Neural crest cell (in vitro differentiated cells): Measurements from ENCODE around the gene PLCB3. TPM values are rescaled to one million over a fixed set of nuclear protein-coding genes. Genes with fewer than 3 reads are reported as not detected.

Experiments used
- DNase-seq: peaks from one replicate; pipeline ENCODE4 v3.0.0; 2021; ENCODE audit warnings: low read depth, mixed read lengths, low spot score
- H3K27ac Mint-ChIP-seq: one replicate; pipeline ENCODE4 v1.8.0; 2021; ENCODE audit warnings: mild to moderate bottlenecking, mixed read lengths; ENCODE audit not compliant: unreplicated experiment
- H3K27me3 Mint-ChIP-seq: 2 replicates; pipeline ENCODE4 v1.8.0; 2021; ENCODE audit warnings: low read depth, mild to moderate bottlenecking, mixed read lengths
- H3K36me3 Mint-ChIP-seq: 2 replicates; pipeline ENCODE4 v1.8.0; 2021; ENCODE audit warnings: low read depth, mild to moderate bottlenecking, mixed read lengths
- H3K4me1 Mint-ChIP-seq: 2 replicates; pipeline ENCODE4 v1.8.0; 2021; ENCODE audit warnings: mixed read lengths
- H3K4me3 Mint-ChIP-seq: one replicate; pipeline ENCODE4 v1.8.0; 2021; ENCODE audit warnings: mild to moderate bottlenecking, mixed read lengths
- H3K9me3 Mint-ChIP-seq: 2 replicates; pipeline ENCODE4 v1.8.0; 2021; ENCODE audit warnings: mixed read lengths
- total RNA-seq: library from RNA; stranded (reverse); gene quantifications from 2 replicates; pipeline ENCODE4 v1.2.1, GENCODE V29; 2021
- TF ChIP-seq, protein P1 (sequence below): fragments of 200-600 bp; sonication (generic); conservative IDR thresholded peaks from 2 replicates; pipeline ENCODE4 v1.5.0; 2021; ENCODE audit warnings: antibody characterized with exemption, mild to moderate bottlenecking

The PLCB3 gene
- total RNA-seq, 1 donor from 2014 or later, result 36.4 TPM

DNA sequence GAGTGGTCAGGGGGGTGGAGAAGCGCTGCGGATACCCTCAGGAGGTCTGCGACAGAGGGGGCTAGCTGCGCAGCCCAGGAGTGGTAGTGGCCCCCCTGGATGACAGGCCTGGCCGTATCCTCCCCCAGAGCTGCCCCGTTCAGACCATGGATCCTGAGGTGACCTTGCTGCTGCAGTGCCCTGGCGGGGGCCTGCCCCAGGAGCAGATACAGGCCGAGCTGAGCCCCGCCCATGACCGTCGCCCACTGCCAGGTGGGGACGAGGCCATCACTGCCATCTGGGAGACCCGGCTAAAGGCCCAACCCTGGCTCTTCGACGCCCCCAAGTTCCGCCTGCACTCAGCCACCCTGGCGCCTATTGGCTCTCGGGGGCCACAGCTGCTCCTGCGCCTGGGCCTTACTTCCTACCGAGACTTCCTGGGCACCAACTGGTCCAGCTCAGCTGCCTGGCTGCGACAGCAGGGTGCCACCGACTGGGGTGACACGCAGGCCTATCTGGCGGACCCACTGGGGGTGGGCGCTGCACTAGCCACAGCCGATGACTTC is 24.8 kb upstream of the PLCB3 start:
- TF ChIP-seq, protein P1, sequence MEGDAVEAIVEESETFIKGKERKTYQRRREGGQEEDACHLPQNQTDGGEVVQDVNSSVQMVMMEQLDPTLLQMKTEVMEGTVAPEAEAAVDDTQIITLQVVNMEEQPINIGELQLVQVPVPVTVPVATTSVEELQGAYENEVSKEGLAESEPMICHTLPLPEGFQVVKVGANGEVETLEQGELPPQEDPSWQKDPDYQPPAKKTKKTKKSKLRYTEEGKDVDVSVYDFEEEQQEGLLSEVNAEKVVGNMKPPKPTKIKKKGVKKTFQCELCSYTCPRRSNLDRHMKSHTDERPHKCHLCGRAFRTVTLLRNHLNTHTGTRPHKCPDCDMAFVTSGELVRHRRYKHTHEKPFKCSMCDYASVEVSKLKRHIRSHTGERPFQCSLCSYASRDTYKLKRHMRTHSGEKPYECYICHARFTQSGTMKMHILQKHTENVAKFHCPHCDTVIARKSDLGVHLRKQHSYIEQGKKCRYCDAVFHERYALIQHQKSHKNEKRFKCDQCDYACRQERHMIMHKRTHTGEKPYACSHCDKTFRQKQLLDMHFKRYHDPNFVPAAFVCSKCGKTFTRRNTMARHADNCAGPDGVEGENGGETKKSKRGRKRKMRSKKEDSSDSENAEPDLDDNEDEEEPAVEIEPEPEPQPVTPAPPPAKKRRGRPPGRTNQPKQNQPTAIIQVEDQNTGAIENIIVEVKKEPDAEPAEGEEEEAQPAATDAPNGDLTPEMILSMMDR, result no peak
- H3K9me3 Mint-ChIP-seq, result no peaks in the 10 kb centered on the region
- H3K4me1 Mint-ChIP-seq, result peaks cover 33% of the 10 kb centered on the region
- DNase-seq, result no peak
- H3K36me3 Mint-ChIP-seq, result no peaks in the 10 kb centered on the region
- H3K4me3 Mint-ChIP-seq, result peak overlapping the region; percentile 91
- H3K27ac Mint-ChIP-seq, result no peak overlapping the region
- H3K27me3 Mint-ChIP-seq, result no peaks in the 10 kb centered on the region

DNA sequence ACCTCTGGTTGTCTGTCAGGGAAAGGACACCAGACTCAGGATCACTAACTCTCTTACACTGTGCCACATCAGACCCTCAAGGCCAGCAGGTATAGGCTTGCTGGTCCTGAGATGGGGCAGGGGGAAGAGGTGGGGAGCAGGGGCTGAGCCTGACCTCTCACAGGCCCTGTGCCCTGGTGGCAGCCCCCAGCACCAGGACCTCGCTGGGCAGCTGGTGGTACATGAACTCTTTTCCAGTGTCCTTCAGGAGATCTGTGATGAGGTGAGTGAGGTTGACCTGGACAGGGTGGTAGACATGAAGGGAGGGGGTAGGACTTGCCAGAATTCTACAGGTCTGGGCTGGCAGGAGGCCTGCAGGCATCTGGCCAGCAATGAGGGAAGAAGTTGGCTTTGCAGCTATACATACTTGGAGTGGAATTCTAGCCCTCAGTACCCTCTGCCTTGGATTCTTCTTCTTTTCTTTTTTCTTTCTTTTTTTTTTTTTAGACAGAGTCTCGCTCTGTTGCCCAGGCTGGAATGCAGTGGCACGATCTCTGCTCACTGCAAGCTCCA is 23.8 kb upstream of the PLCB3 start:
- H3K4me1 Mint-ChIP-seq, result peaks cover 37% of the 10 kb centered on the region
- TF ChIP-seq, protein P1, result no peak
- H3K36me3 Mint-ChIP-seq, result no peaks in the 10 kb centered on the region
- H3K4me3 Mint-ChIP-seq, result peak overlapping the region; percentile 91
- H3K27ac Mint-ChIP-seq, result no peak overlapping the region
- no peaks in the 10 kb centered on the region for H3K27me3 Mint-ChIP-seq
- DNase-seq, result no peak
- no peaks in the 10 kb centered on the region for H3K9me3 Mint-ChIP-seq

DNA sequence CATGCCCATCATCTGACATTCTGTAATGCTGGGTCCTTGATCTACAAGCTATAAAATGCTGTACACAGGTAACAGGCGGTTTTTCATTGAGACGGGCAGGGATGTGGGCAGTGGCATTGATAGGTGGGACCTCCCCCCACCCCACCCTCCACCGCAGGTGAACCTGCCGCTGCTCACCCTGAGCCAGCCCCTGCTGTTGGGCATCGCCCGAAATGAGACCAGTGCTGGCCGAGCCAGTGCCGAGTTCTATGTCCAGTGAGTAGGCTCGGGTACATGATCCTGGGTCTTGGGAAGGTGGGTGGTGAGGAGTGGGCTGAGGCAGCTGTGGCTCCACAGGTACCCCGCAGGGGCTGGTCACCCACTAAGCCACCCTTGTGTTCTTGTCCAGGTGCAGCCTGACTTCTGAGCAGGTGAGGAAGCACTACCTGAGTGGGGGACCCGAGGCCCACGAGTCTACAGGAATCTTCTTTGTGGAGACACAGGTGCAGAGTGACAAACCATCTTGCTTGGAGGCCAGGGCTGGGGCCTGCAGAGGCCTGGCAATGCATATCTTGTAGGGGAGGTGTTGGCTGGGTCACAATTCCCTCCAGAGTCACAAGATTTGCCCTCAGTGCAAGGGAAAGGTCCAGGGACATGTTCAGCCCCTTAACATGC is 22.1 kb upstream of the PLCB3 start:
- Mint-ChIP-seq H3K4me3 (peak overlapping the region; percentile 93), H3K36me3 (no peaks in the 10 kb centered on the region), H3K27ac (no peak overlapping the region), H3K4me1 (peaks cover 37% of the 10 kb centered on the region), H3K9me3 (no peaks in the 10 kb centered on the region), H3K27me3 (no peaks in the 10 kb centered on the region)
- TF ChIP-seq, protein P1, result no peak
- no peak for DNase-seq

DNA sequence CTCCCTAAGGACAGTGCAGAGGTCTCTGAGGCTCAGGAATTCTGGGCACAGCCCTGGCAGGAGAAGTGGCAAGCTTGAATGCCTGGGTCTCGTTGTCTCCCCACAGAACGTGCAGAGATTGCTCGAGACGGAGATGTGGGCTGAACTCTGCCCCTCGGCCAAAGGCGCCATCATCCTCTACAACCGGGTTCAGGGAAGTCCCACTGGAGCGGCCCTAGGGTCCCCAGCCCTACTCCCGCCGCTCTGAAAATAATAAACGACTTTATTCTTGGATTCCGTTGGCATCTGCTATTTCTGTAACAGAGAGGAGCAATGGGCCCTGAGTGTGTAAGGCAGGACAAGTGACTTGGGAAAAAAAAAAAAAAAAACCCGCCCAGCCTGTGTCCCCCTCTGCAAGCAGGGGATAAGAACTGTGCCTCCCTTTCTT is 21.6 kb upstream of the PLCB3 start:
- H3K36me3 Mint-ChIP-seq, result no peaks in the 10 kb centered on the region
- TF ChIP-seq, protein P1, result no peak
- H3K27ac Mint-ChIP-seq, result no peak overlapping the region
- H3K9me3 Mint-ChIP-seq, result no peaks in the 10 kb centered on the region
- peaks cover 37% of the 10 kb centered on the region for H3K4me1 Mint-ChIP-seq
- H3K27me3 Mint-ChIP-seq, result no peaks in the 10 kb centered on the region
- DNase-seq, result no peak
- H3K4me3 Mint-ChIP-seq, result peak overlapping the region; percentile 93

DNA sequence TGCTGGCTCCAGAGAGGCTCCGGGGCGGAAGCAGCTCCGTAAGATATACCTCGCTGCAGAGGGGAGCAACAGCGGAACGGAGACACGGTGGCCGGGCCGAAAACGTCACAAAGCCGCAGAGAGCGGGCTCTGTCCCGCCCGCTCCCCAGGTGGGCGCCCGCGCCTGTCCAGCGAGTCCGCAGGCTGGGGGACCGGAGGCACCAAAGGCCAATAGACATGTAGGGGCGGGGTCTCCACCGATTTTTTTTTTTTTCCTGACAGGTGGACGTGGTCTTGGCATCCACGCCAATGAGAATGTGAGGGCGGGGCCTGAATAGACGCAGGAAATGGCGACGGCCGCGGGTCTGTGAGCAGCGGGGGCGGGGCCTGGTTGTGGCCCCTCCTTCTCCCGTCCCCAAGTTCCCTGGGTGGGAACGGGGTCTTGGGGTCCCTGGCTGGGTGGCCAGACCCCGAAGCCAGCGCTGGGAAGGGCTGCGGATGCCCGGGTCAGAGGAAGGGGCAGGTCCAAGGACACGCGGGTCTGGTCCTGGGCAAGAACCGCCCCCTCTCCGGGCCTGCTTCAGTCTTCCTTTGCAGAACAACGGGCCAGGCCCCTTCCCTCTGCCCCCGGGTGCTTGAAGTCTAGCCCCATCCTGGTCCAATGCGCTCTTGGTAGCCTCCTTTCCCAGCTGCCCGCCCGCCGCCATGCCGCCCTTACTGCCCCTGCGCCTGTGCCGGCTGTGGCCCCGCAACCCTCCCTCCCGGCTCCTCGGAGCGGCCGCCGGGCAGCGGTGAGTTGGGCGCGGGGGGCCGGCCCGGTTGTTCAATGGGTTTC is 21.0 kb upstream of the PLCB3 start, which contains the start of gene DNAJC4:
Gene DNAJC4, plus strand, starts transcription at position 378 of the 814 bp plus-strand sequence. Its CDS starts 307 bp downstream, at position 685.
- Mint-ChIP-seq H3K27ac (peak within 1 kb of the TSS; percentile 57), H3K4me1 (peaks cover 36% of the 10 kb centered on the region), H3K9me3 (no peaks in the 10 kb centered on the region), H3K36me3 (no peaks in the 10 kb centered on the region), H3K27me3 (no peaks in the 10 kb centered on the region), H3K4me3 (peak within 1 kb of the TSS; percentile 93)
- DNase-seq, result peak; percentile 84
- TF ChIP-seq, protein P1, result no peak
